NCI-H1105 treated with DMSO at 0.1 percent for 48 hours (cell line): ENCODE data around the gene RADIL.
A peak's percentile ranks its signal among the peaks of the same experiment; 100 is the strongest.

ENCODE experiments used
- DNase-seq: peaks from one replicate; lab custom pipeline; 2025; lab: John Stamatoyannopoulos, UW

RADIL gene

DNA sequence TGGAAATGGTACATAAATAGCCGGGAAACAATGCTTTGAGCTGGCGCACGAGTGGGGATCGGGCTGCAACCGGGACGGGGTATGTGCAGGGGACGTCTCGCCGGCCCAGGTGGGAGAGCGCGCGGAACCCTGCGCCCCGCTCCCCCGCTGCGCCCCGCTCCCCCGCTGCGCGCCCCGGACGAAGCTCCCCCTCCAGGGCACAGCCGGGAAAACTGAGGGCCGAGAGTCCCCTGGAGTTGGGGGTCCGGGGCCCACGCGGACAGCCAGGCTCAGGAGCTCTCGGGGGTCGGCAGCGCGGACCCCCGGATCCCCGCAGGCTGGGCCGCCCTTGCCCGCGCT is 514 bp downstream of the RADIL start:
- no peak for DNase-seq

DNA sequence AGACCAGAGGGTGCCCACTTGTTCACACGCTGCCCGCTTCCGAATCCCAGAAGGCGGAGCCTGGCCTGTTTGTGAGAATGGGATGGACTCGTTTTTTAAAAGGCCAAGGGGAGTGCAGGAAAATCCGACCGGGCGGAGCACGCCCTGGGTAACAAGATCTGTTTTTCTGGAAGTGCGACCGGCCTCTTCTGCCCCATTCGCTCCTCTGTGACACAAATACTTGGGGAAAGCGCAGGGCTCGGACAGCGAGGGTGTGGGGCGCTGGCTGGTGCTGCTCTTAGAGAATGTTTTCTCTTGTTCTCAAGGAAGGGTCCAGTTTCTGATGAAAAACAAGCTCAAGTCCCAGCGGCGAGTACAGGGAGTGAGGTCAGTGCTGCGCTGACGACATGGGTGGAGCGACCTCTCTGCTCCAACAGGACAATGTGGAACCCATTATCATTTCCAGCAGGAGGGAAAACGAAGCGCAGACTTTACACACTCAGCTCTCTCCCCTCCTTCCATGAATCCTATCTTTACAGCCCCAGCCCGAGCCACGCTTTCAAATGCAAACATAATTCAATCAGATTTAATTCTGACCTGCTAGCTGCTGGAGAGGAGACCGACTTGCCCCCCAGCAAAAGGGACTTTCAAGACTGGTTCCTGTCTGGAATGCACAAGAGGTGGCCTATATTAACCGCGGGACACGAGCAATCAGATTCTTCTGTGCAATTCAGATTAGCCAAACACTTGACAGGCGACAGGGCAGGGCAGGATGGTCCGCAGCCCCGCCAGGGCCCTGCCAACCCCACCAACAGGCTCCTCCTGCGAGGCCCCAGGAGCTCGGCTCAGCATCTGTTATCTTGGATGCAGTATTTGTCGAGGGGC is 1.1 kb downstream of the RADIL start:
- DNase-seq = peak; percentile 10

- no peak for DNase-seq
Measured at GRCh38 chr7:4880218-4880617, 3.3 kb downstream of the RADIL start.

DNA sequence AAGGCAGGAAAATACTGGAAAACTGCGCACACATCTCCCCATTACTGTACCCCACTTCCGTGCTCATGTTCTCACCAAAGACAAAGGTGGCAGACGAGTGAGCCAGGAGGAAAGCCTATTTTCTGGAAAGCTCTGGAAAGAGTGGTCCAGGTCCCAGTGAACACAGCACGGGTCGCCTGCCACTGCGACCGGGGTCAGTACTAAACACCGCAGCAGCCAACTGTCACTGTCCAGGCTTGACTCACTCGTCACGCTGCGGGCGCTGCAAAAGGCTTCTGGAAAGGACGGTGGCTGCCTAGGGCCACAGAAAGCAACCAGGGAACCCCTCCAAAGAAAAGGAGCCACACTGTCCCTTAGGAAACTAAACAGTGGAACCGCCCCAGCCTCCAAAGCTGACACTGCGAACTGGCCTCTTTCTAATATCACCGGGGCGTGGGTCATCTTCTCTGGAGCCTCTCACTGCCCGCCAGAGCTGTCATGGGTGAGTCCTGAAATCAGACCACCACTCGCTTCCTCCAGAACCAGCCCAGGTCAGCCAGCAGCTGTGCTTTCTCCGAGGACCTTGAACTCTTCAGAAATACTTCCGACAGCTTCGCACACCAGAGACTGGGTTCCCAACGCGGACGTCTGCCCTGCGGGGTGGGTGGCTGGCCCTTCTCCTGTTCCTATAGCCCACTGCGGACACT is 4.0 kb downstream of the RADIL start:
- DNase-seq = no peak

DNA sequence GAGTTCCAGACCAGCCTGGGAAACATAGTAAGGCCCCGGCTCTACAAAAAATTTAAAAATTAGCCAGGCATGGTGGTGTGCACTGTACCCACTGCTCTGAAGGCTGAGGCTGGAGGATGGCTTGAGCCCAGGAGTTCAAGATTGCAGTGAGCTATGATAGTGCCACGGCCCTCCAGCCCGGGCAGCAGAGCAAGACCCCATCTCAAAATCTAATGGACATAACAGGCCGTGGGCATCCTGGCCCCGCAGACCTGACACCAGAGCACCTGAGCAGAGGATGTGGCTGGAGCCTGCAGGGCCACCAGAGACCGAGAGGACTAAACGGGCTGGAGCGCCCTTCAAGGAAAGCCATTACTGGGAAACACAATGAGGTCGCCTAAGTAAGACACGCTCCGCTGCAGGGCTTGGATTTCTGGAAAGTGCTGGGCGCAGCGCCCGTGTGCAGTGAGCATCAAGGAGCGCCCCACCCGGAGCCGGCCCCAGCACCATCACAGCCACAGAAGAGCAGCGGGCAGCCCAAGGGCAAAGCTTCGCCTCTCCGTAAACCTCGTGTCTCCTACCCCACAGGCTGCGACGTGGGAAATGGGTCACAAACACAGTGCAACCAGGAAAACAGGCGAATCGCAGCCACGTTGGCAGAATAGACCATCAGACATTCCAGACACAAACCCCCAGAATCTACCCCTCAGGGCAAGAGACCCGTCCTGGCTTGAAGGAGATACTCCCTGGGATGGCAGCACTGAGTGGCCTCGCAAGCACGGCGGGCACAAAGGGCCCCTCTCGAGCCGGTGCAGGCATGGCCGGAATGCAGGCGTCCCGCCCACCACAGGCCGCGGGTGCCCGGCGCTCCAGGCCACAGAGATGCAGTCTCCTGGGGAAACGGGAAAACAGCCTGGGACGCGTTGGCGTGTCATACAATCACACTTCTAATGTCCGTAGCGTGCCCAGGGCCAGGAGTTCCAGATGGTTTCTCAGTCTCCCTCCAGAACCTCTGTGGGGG is 4.9 kb downstream of the RADIL start:
- DNase-seq = no peak

- no peak for DNase-seq
Measured at GRCh38 chr7:4876586-4876985, 6.9 kb downstream of the RADIL start.

DNA sequence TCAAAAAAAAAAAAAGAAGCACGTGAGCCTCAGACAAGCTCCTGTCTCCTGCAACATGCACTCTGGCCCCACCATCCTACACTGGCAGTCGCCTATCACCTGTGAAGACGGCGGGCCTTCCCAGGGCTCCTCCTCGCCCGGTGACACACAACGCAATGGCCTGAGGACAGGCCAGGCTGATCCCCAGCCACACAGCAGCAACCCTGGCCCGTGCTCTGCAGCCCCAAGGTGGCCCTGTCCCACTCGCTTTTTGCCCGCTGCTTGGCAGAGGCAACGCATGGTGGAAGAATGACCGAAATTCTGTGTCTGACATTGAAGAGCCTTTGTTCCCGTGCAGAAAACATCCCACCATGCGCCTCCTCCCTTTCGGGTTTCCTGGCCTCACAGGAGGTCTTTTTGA is 8.1 kb downstream of the RADIL start:
- DNase-seq = no peak

DNA sequence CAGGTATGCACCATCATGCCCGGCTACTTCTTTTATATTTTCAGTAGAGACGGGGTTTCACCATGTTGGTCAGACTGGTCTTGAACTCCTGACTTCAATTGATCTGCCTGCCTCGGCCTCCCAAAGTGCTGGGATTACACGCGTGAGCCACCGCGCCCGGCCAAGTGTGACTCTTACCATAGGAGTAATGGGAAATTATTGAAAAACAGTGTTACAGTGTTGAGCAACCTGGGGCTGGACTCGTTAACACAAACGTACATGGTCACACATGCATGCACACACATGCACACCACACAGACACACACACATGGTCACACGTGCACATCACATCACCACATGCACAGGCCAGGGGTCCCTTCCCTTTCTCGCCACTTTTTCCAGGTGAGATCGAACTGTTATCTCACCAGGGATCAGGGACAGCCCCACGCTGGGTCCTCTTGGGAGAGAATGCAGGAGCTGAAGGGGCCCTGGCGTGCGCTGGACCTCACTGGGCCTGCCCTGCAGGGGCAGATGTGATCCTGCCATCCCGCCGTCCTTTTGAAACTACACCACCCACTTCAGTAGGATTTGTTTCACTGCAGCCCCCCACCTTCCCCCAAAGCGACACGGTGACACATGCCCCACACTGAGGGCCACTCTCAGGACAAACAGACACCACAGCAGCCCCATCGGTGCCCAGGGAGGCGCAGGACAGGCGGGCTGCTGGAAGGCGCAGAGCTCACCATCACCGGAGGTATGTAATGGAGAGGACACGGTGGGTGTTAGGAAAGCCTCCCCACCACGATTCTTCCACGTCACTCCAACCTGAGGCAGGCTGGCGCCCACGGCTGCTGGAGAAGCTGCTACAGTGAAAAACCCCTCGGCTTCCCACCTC is 10.2 kb downstream of the RADIL start:
- no peak for DNase-seq

DNA sequence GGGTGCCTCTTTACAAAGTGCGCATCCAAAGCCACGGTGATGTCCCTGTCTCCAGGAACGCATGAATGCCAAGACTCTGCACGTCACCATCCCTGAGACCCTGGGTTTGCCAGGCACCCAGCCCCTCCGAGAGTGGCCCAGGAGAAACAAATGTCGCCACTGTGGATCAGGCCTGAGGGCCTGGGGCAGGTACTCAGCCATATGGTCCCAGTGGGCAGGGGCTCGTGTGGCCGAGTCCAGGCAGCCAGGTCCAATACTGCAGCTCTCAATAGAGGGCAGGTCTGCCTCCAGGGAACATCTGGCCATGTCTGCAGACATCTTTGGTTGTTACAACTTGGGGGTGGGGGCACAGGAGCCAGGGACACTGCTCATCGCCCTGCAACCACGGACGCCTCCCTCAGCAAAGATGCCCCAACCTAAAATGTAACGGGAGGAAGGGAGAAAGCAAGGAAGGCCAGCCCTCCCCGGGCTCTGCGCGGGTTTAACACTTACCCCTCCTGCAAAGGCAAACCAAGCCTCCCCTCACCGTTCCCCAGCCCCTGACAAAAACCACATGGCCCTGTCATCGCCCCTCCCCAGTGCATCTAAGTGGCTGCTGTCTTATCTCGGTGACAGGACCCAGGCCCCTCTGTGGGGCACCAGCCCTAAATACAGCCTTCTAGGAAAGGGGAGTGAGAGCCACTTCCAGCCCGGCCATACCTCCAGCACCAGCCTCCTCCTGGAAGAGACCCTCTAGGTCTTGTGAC is 11.4 kb downstream of the RADIL start:
- no peak for DNase-seq

GRCh38 chr7:4871056-4871680 is 12.3 kb downstream of the RADIL start:
- no peak for DNase-seq

GRCh38 chr7:4868493-4868892 is 15.0 kb downstream of the RADIL start:
- DNase-seq = no peak

- DNase-seq = no peak
Measured at GRCh38 chr7:4866528-4867496, 16.7 kb downstream of the RADIL start.

- no peak for DNase-seq
Measured at GRCh38 chr7:4862156-4862555, 21.4 kb downstream of the RADIL start.

DNA sequence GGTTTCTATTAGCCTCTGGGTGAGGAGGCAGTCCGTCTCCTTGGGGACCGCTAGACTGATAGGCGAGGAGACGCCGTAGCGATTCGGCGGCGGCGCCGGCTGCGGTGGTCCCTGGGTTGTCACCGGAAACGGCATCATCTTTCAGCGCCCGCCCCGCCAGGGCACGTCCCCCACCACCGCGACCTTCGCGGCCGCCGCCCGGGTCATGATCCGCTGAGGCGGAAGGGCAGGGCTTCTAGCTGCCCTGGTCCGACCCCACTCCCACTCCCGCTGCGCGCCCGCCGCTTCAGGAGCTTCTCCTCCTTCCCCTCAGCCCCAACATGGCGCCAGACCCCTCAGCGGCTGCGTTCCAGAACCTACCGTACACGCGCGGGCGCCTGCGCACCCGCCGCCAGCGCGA is 21.8 kb downstream of the RADIL start, which contains the start of gene PAPOLB:
TSS of gene PAPOLB (minus strand) at position 358 of the 400 bp plus-strand sequence. CDS start at position 138, 220 bp downstream.
- DNase-seq = no peak

DNA sequence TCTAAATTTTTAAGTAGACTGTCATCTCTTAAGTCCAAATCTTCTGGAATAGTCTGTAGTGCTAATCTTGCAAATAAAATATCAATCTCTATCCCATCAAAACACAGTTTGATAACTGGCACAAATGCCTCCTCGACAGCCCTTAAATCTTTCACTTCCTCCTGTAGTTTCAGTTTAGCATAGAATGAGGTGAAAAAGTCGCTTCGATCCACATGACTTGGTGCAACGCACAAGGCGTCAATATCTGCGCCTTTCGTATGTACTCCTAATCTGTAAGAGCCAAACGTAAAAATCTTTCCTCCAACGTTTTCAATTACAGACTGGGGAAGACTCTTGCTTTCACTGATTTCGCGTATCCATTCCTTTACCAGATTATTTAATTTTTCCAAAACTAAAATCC is 22.3 kb downstream of the RADIL start:
- DNase-seq = no peak

- DNase-seq = no peak
Measured at GRCh38 chr7:4857189-4857588, 26.3 kb downstream of the RADIL start.

DNA sequence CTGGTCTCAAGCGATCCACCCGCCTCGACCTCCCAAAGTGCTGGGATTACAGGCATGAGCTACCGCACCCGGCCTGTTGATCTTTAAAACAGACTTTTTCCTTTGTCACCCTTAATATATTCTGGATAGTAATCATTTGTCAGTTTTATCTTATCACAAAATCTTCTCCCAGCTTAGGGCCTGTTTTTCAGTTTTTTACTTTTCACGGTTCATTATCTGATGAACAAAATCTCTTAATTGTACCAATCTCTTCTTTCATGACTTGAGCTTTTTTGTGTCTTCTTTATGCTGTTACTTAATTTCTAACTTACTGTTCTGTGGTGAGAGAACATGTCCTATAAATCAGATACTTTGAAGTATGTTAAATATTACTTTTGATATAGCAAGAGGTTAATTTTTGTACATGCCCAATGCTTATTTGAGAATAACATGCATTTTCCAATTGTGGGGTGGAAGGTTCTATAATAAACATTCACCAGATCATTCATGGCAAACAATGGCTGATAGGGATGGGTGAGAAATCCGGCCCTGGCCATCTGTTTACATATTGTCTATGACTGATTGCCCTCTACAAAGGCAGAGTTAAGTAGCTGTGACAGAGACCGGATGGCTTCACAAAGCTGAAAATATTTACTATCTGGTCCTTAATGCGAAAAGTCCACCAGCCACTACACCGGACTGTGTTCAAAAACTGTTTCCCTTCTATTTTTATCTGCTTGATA is 27.0 kb downstream of the RADIL start:
- no peak for DNase-seq

- no peak for DNase-seq
Measured at GRCh38 chr7:4854916-4855315, 28.6 kb downstream of the RADIL start.
